ENCODE measurements around the gene NADK2. TPM values are rescaled to one million over a fixed set of nuclear protein-coding genes. Genes with fewer than 3 reads are reported as not detected.

Gene NADK2
- total RNA-seq, 1 donor: 34.7 TPM

DNA sequence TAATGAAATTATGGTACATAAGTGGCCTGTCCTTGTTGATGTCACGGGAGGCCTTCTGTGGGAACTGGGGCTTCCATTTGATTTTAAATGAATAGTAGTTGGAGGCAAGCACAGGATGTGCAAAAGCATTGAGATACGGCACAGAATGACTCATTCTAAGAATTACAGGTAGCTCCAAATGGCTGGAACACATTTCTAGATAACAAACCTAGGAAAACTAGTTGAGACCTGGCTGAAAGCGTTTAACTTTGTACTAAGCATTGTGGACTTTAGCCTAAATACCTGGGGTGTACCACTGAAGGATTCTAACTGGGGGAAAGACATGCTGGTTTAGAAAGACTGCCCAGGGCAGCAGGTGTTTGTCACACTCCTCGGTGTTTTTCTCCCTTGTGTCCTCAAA lies 80.4 kb downstream of the NADK2 start:
- Histone ChIP-seq H3K79me2 (ENCODE audit: insufficient read depth, low read length) (peaks cover 64% of the 10 kb centered on the region), H2AFZ (ENCODE audit: low read length) (no peak overlapping the region), H3K4me2 (ENCODE audit: insufficient read depth, low read length) (no peak overlapping the region), H3K27ac (ENCODE audit: low read depth, low read length) (no peak overlapping the region), H3K4me1 (ENCODE audit: insufficient read depth, low read length) (peaks cover 14% of the 10 kb centered on the region), H3K9me3 (ENCODE audit: low read depth, low read length) (no peaks in the 10 kb centered on the region), H4K20me1 (ENCODE audit: insufficient read depth, low read length) (peaks cover 2% of the 10 kb centered on the region), H3K4me3 (ENCODE audit: insufficient read depth, low read length) (no peak overlapping the region), H3K27me3 (ENCODE audit: insufficient read depth, low read length) (no peaks in the 10 kb centered on the region), H3K36me3 (ENCODE audit: insufficient read depth, low read length) (peaks cover 74% of the 10 kb centered on the region)
- DNase-seq (ENCODE audit: insufficient read length, low spot score, missing footprints): no peak
- TF ChIP-seq, protein P1, sequence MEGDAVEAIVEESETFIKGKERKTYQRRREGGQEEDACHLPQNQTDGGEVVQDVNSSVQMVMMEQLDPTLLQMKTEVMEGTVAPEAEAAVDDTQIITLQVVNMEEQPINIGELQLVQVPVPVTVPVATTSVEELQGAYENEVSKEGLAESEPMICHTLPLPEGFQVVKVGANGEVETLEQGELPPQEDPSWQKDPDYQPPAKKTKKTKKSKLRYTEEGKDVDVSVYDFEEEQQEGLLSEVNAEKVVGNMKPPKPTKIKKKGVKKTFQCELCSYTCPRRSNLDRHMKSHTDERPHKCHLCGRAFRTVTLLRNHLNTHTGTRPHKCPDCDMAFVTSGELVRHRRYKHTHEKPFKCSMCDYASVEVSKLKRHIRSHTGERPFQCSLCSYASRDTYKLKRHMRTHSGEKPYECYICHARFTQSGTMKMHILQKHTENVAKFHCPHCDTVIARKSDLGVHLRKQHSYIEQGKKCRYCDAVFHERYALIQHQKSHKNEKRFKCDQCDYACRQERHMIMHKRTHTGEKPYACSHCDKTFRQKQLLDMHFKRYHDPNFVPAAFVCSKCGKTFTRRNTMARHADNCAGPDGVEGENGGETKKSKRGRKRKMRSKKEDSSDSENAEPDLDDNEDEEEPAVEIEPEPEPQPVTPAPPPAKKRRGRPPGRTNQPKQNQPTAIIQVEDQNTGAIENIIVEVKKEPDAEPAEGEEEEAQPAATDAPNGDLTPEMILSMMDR (IDR thresholded peaks at IDR 0.05; ENCODE audit: extremely low read depth, low read depth, low read length): no peak

GRCh38 chr5:36160617-36161016 lies 81.1 kb downstream of the NADK2 start:
- TF ChIP-seq, protein P1 (IDR thresholded peaks at IDR 0.05; ENCODE audit: extremely low read depth, low read depth, low read length): no peak
- Histone ChIP-seq H3K4me1 (ENCODE audit: insufficient read depth, low read length) (peaks cover 14% of the 10 kb centered on the region), H3K27ac (ENCODE audit: low read depth, low read length) (no peak overlapping the region), H3K36me3 (ENCODE audit: insufficient read depth, low read length) (peaks cover 67% of the 10 kb centered on the region), H3K9me3 (ENCODE audit: low read depth, low read length) (no peaks in the 10 kb centered on the region), H2AFZ (ENCODE audit: low read length) (no peak overlapping the region), H4K20me1 (ENCODE audit: insufficient read depth, low read length) (peaks cover 6% of the 10 kb centered on the region), H3K79me2 (ENCODE audit: insufficient read depth, low read length) (peaks cover 71% of the 10 kb centered on the region), H3K27me3 (ENCODE audit: insufficient read depth, low read length) (no peaks in the 10 kb centered on the region), H3K4me3 (ENCODE audit: insufficient read depth, low read length) (no peak overlapping the region), H3K4me2 (ENCODE audit: insufficient read depth, low read length) (no peak overlapping the region)
- no peak for DNase-seq (ENCODE audit: insufficient read length, low spot score, missing footprints)

GRCh38 chr5:36158144-36158543 lies 83.6 kb downstream of the NADK2 start:
- DNase-seq (ENCODE audit: insufficient read length, low spot score, missing footprints): no peak
- peaks cover 22% of the 10 kb centered on the region for H3K4me1 ChIP-seq (ENCODE audit: insufficient read depth, low read length)
- no peaks in the 10 kb centered on the region for H3K9me3 ChIP-seq (ENCODE audit: low read depth, low read length)
- H2AFZ ChIP-seq (ENCODE audit: low read length): no peak overlapping the region
- H3K27ac ChIP-seq (ENCODE audit: low read depth, low read length): no peak overlapping the region
- H3K4me3 ChIP-seq (ENCODE audit: insufficient read depth, low read length): no peak overlapping the region
- H3K4me2 ChIP-seq (ENCODE audit: insufficient read depth, low read length): no peak overlapping the region
- peaks cover 83% of the 10 kb centered on the region for H3K79me2 ChIP-seq (ENCODE audit: insufficient read depth, low read length)
- TF ChIP-seq, protein P1 (IDR thresholded peaks at IDR 0.05; ENCODE audit: extremely low read depth, low read depth, low read length): no peak
- H3K36me3 ChIP-seq (ENCODE audit: insufficient read depth, low read length): peaks cover 63% of the 10 kb centered on the region
- peaks cover 6% of the 10 kb centered on the region for H4K20me1 ChIP-seq (ENCODE audit: insufficient read depth, low read length)
- no peaks in the 10 kb centered on the region for H3K27me3 ChIP-seq (ENCODE audit: insufficient read depth, low read length)

GRCh38 chr5:36156619-36157018 lies 85.1 kb downstream of the NADK2 start:
- Histone ChIP-seq H3K36me3 (ENCODE audit: insufficient read depth, low read length) (peaks cover 50% of the 10 kb centered on the region), H3K4me3 (ENCODE audit: insufficient read depth, low read length) (no peak overlapping the region), H3K4me1 (ENCODE audit: insufficient read depth, low read length) (peaks cover 25% of the 10 kb centered on the region)

More at GRCh38 chr5:36156619-36157018, 85.1 kb downstream of the NADK2 start:
- H4K20me1 ChIP-seq (ENCODE audit: insufficient read depth, low read length): peaks cover 6% of the 10 kb centered on the region
- peak; percentile 62 for DNase-seq (ENCODE audit: insufficient read length, low spot score, missing footprints)
- H3K27ac ChIP-seq (ENCODE audit: low read depth, low read length): peak overlapping the region; percentile 59
- H3K27me3 ChIP-seq (ENCODE audit: insufficient read depth, low read length): no peaks in the 10 kb centered on the region
- H3K4me2 ChIP-seq (ENCODE audit: insufficient read depth, low read length): peak overlapping the region; percentile 37
- TF ChIP-seq, protein P1 (IDR thresholded peaks at IDR 0.05; ENCODE audit: extremely low read depth, low read depth, low read length): no peak
- no peaks in the 10 kb centered on the region for H3K9me3 ChIP-seq (ENCODE audit: low read depth, low read length)
- no peak overlapping the region for H2AFZ ChIP-seq (ENCODE audit: low read length)
- H3K79me2 ChIP-seq (ENCODE audit: insufficient read depth, low read length): peaks cover 83% of the 10 kb centered on the region

Measured in osteoblast (primary cell).